SK-N-SH treated with all-trans-retinoic acid at 6 μM for 48 hours (cell line): ENCODE results near the gene RUNX3.

Experiments used
- BACH2 ChIP-seq: fragments of 250-450 bp; sonication (Bioruptor Pico); IDR thresholded peaks from 2 replicates; pipeline ENCODE4 v1.9.0; 2021; ENCODE audit warnings: mild to moderate bottlenecking, borderline replicate concordance
- ISL1 ChIP-seq: fragments of 250-450 bp; sonication (Bioruptor Pico); IDR thresholded peaks from 2 replicates; pipeline ENCODE4 v2.1.2; 2022; ENCODE audit warnings: mild to moderate bottlenecking, moderate library complexity
- OSR1 ChIP-seq: fragments of 250-450 bp; sonication (Bioruptor Pico); IDR thresholded peaks from 2 replicates; pipeline ENCODE4 v1.8.0; 2022; ENCODE audit warnings: moderate library complexity, mild to moderate bottlenecking, inconsistent platforms
- RARB ChIP-seq: fragments of 250-450 bp; sonication (Bioruptor Pico); IDR thresholded peaks from 2 replicates; pipeline ENCODE4 v1.8.0; 2021; ENCODE audit warnings: mild to moderate bottlenecking, moderate library complexity
- SNAI2 ChIP-seq: fragments of 250-450 bp; sonication (Bioruptor Pico); IDR thresholded peaks from 2 replicates; pipeline ENCODE4 v1.5.0; 2020; ENCODE audit warnings: mild to moderate bottlenecking, moderate library complexity
- ZC3H10 ChIP-seq: fragments of 250-450 bp; sonication (Bioruptor Pico); IDR thresholded peaks from 2 replicates; pipeline ENCODE4 v1.5.1; 2021; ENCODE audit warnings: mild to moderate bottlenecking, moderate library complexity
- ZFP3 ChIP-seq: fragments of 250-450 bp; sonication (Bioruptor Pico); IDR thresholded peaks from 2 replicates; pipeline ENCODE4 v1.5.0; 2020; ENCODE audit warnings: mild to moderate bottlenecking, moderate library complexity
- ZFP30 ChIP-seq: fragments of 450-650 bp; formaldehyde crosslinking; IDR thresholded peaks from 2 replicates; pipeline ENCODE4 v1.5.0; 2022; ENCODE audit warnings: mild to moderate bottlenecking, moderate library complexity
- ZNF565 ChIP-seq: fragments of 450-650 bp; formaldehyde crosslinking; conservative IDR thresholded peaks from 2 replicates; pipeline ENCODE4 v1.5.0; 2020; ENCODE audit warnings: low read depth, mild to moderate bottlenecking, moderate library complexity
- TF ChIP-seq, protein P1 (sequence below): fragments of 250-450 bp; sonication (Bioruptor Pico); IDR thresholded peaks from 2 replicates; pipeline ENCODE4 v1.8.0; 2020; ENCODE audit warnings: mild to moderate bottlenecking, moderate library complexity, borderline replicate concordance
- TF ChIP-seq, protein P2 (sequence below): fragments of 250-450 bp; sonication (Bioruptor Pico); IDR thresholded peaks from 2 replicates; pipeline ENCODE4 v1.5.1; 2020; ENCODE audit warnings: low read depth, mild to moderate bottlenecking, moderate library complexity
- TF ChIP-seq, protein P3 (sequence below): fragments of 250-450 bp; sonication (Bioruptor Pico); IDR thresholded peaks from 2 replicates; pipeline ENCODE4 v1.8.0; 2021; ENCODE audit warnings: low read depth, mild to moderate bottlenecking, moderate library complexity, borderline replicate concordance

DNA sequence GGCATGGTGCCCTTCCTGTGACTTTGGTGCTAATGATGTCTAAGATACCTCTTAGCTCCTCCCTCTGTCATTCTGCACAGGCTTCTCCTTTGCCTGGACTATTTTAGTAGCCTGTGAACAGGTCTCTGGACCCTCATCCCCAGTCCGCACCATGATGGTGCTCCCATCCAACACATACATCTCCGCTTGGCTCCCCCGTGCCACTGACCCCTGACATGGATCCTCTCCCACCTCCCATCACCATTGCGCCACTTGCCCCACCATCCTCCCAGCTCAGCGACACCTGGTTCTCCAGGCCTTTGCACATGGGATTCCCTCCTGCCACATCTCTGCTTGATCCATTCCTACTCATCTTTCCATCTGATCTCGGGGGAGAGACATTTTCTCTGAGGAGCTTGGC, 33.9 kb downstream of the RUNX3 start:
- no peak for TF ChIP-seq ZC3H10 (CRISPR knock-in tag)
- TF ChIP-seq SNAI2 (CRISPR knock-in tag): no peak
- TF ChIP-seq, protein P1, sequence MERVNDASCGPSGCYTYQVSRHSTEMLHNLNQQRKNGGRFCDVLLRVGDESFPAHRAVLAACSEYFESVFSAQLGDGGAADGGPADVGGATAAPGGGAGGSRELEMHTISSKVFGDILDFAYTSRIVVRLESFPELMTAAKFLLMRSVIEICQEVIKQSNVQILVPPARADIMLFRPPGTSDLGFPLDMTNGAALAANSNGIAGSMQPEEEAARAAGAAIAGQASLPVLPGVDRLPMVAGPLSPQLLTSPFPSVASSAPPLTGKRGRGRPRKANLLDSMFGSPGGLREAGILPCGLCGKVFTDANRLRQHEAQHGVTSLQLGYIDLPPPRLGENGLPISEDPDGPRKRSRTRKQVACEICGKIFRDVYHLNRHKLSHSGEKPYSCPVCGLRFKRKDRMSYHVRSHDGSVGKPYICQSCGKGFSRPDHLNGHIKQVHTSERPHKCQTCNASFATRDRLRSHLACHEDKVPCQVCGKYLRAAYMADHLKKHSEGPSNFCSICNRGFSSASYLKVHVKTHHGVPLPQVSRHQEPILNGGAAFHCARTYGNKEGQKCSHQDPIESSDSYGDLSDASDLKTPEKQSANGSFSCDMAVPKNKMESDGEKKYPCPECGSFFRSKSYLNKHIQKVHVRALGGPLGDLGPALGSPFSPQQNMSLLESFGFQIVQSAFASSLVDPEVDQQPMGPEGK (CRISPR knock-in tag): no peak
- no peak for TF ChIP-seq ISL1 (CRISPR knock-in tag)
- TF ChIP-seq ZFP30 (CRISPR knock-in tag): no peak
- TF ChIP-seq ZFP3 (CRISPR knock-in tag): no peak
- TF ChIP-seq OSR1 (CRISPR knock-in tag): no peak
- TF ChIP-seq RARB (CRISPR knock-in tag): no peak
- TF ChIP-seq ZNF565: no peak
- TF ChIP-seq, protein P2, sequence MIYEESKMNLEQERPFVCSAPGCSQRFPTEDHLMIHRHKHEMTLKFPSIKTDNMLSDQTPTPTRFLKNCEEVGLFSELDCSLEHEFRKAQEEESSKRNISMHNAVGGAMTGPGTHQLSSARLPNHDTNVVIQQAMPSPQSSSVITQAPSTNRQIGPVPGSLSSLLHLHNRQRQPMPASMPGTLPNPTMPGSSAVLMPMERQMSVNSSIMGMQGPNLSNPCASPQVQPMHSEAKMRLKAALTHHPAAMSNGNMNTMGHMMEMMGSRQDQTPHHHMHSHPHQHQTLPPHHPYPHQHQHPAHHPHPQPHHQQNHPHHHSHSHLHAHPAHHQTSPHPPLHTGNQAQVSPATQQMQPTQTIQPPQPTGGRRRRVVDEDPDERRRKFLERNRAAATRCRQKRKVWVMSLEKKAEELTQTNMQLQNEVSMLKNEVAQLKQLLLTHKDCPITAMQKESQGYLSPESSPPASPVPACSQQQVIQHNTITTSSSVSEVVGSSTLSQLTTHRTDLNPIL (CRISPR knock-in tag): no peak
- TF ChIP-seq BACH2 (CRISPR knock-in tag): no peak
- TF ChIP-seq, protein P3, sequence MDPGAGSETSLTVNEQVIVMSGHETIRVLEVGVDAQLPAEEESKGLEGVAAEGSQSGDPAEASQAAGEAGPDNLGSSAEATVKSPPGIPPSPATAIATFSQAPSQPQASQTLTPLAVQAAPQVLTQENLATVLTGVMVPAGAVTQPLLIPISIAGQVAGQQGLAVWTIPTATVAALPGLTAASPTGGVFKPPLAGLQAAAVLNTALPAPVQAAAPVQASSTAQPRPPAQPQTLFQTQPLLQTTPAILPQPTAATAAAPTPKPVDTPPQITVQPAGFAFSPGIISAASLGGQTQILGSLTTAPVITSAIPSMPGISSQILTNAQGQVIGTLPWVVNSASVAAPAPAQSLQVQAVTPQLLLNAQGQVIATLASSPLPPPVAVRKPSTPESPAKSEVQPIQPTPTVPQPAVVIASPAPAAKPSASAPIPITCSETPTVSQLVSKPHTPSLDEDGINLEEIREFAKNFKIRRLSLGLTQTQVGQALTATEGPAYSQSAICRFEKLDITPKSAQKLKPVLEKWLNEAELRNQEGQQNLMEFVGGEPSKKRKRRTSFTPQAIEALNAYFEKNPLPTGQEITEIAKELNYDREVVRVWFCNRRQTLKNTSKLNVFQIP (CRISPR knock-in tag): no peak
